HepG2 (cell line): ENCODE results near the gene CNOT2. TPM values are rescaled to one million over a fixed set of nuclear protein-coding genes. Genes with fewer than 3 reads are reported as not detected.
A peak's percentile ranks its signal among the peaks of the same experiment; 100 is the strongest.

Experiments
- ARID2 ChIP-seq: sonication (generic); formaldehyde crosslinking; IDR thresholded peaks from 2 replicates; pipeline ENCODE4 v1.8.1; 2022; ENCODE audit warnings: mild to moderate bottlenecking, missing genetic modification reagents, borderline replicate concordance
- CBFB ChIP-seq: sonication (generic); formaldehyde crosslinking; IDR thresholded peaks from 2 replicates; pipeline ENCODE4 v1.4.0; 2020; ENCODE audit warnings: missing genetic modification reagents
- CEBPB ChIP-seq: IDR thresholded peaks from 2 replicates; pipeline ENCODE4 v1.6.1; 2011; ENCODE audit warnings: low read depth, low read length, improper control_type of control experiment, borderline replicate concordance
- CREBL2 ChIP-seq: sonication (generic); formaldehyde crosslinking; IDR thresholded peaks from 2 replicates; pipeline ENCODE4 v1.8.1; 2023; ENCODE audit warnings: missing genetic modification reagents, mild to moderate bottlenecking, borderline replicate concordance
- KLF11 ChIP-seq: IDR thresholded peaks from 2 replicates; pipeline ENCODE4 v1.6.1; 2016; ENCODE audit warnings: missing compliant biosample characterization
- MAFF ChIP-seq: IDR thresholded peaks from 2 replicates; pipeline ENCODE4 v1.6.1; 2011; ENCODE audit warnings: low read depth, low read length, improper control_type of control experiment
- MEF2D ChIP-seq: sonication (generic); formaldehyde crosslinking; IDR thresholded peaks from 2 replicates; pipeline ENCODE4 v1.5.1; 2020; ENCODE audit warnings: mild to moderate bottlenecking, missing genetic modification reagents
- MEIS1 ChIP-seq: sonication (generic); formaldehyde crosslinking; IDR thresholded peaks from 2 replicates; pipeline ENCODE4 v1.9.0; 2021; ENCODE audit warnings: mild to moderate bottlenecking, missing genetic modification reagents, moderate library complexity, borderline replicate concordance
- MEIS2 ChIP-seq: sonication (generic); formaldehyde crosslinking; IDR thresholded peaks from 2 replicates; pipeline ENCODE4 v1.9.0; 2021; ENCODE audit warnings: mild to moderate bottlenecking, missing genetic modification reagents
- NR2F1 ChIP-seq, 2 experiments: fragments of 450-650 bp in 1 of 2; formaldehyde crosslinking in 1 of 2; IDR thresholded peaks; 2 replicates each; pipeline versions ENCODE4 v1.5.0 to v1.6.1; 2016 to 2020; ENCODE audit warnings: mild to moderate bottlenecking in 1 of 2, missing compliant biosample characterization in 1 of 2, missing genetic modification reagents in 1 of 2, moderate library complexity in 1 of 2
- REL ChIP-seq: sonication (generic); formaldehyde crosslinking; conservative IDR thresholded peaks from 2 replicates; pipeline ENCODE4 v1.8.0; 2022; ENCODE audit warnings: mild to moderate bottlenecking, missing genetic modification reagents, moderate library complexity
- SIN3B ChIP-seq: fragments of 150-350 bp; IDR thresholded peaks from 2 replicates; pipeline ENCODE4 v1.6.1; 2014; ENCODE audit warnings: low read length
- SNAPC5 ChIP-seq: sonication (generic); formaldehyde crosslinking; IDR thresholded peaks from 2 replicates; pipeline ENCODE4 v1.8.1; 2023; ENCODE audit warnings: mild to moderate bottlenecking, missing genetic modification reagents, borderline replicate concordance
- SP4 ChIP-seq: sonication (generic); formaldehyde crosslinking; IDR thresholded peaks from 2 replicates; pipeline ENCODE4 v1.8.1; 2023; ENCODE audit warnings: mild to moderate bottlenecking, missing genetic modification reagents
- STAT5B ChIP-seq: sonication (generic); formaldehyde crosslinking; IDR thresholded peaks from 2 replicates; pipeline ENCODE4 v1.4.0; 2020; ENCODE audit warnings: missing genetic modification reagents
- WIZ ChIP-seq: sonication (generic); formaldehyde crosslinking; IDR thresholded peaks from 2 replicates; pipeline ENCODE4 v1.5.1; 2020; ENCODE audit warnings: mild to moderate bottlenecking, missing genetic modification reagents
- ZFP62 ChIP-seq: sonication (generic); formaldehyde crosslinking; IDR thresholded peaks from 2 replicates; pipeline ENCODE4 v1.4.0; 2020; ENCODE audit warnings: missing genetic modification reagents
- ZNF142 ChIP-seq: sonication (generic); formaldehyde crosslinking; IDR thresholded peaks from 2 replicates; pipeline ENCODE4 v1.4.0; 2020; ENCODE audit warnings: missing genetic modification reagents
- ZNF224 ChIP-seq: sonication (generic); formaldehyde crosslinking; IDR thresholded peaks from 2 replicates; pipeline ENCODE4 v1.5.0; 2020; ENCODE audit warnings: mild to moderate bottlenecking, missing genetic modification reagents
- ZNF598 ChIP-seq: sonication (generic); formaldehyde crosslinking; IDR thresholded peaks from 2 replicates; pipeline ENCODE4 v1.5.1; 2020; ENCODE audit warnings: mild to moderate bottlenecking, missing genetic modification reagents, borderline replicate concordance
- ZNF83 ChIP-seq: sonication (generic); formaldehyde crosslinking; IDR thresholded peaks from 2 replicates; pipeline ENCODE4 v1.4.0; 2020; ENCODE audit warnings: missing genetic modification reagents, mild to moderate bottlenecking, borderline replicate concordance
- polyA plus RNA-seq, 8 experiments: library from polyadenylated mRNA; depleted of rRNA in 3 of 8; stranded (reverse) in 7 of 8; unstranded in 1 of 8; fragments of >200 nt; fragmentation: Illumina TruSeq in 4 of 8; extraction: Trizol in 4 of 8; gene quantifications; 2 replicates each; pipeline versions ENCODE4 v1.2.1 to v1.2.3, GENCODE V29; 2011 to 2016; ENCODE audit warnings: low read depth in 4 of 8, missing spikeins in 1 of 8, mixed read lengths in 1 of 8; ENCODE audit not compliant: insufficient read depth in 1 of 8
- total RNA-seq, 5 experiments: library from RNA; depleted of rRNA; stranded (reverse); fragments of >200 nt; fragmentation: Illumina TruSeq; extraction: Trizol; gene quantifications; 2 replicates each; pipeline ENCODE4 v1.2.3, GENCODE V29; 2016; ENCODE audit warnings: low read depth in 1 of 5

Gene CNOT2
- total and polyA plus RNA-seq, 2 of the 13 experiments (the other 11 are each of a cell fraction or from before 2014, with no cell fraction given), result 54.5 to 76.6 TPM

GRCh38 chr12:70242695-70243509, at the start of gene CNOT2 (continued):
- TF ChIP-seq ARID2, result peak; percentile 92
- no peak for TF ChIP-seq MAFF
- TF ChIP-seq ZNF83 (CRISPR knock-in tag), result peak; percentile 95
- TF ChIP-seq SIN3B, result no peak
- peak; percentile 72; the same call in 1 of the 2 replicates for TF ChIP-seq ZNF598
- TF ChIP-seq ZFP62 (CRISPR knock-in tag), result no peak
- TF ChIP-seq WIZ (CRISPR knock-in tag), result no peak
- TF ChIP-seq REL (CRISPR knock-in tag), result no peak
- no peak for TF ChIP-seq ZNF224 (CRISPR knock-in tag)
- TF ChIP-seq MEIS2 (CRISPR knock-in tag), result no peak
- peak; percentile 54; the same call in 1 of the 2 replicates for TF ChIP-seq CEBPB
- no peak; the same call in 1 of the 2 replicates for TF ChIP-seq CREBL2
- TF ChIP-seq MEF2D (CRISPR knock-in tag), result no peak; the same call in 1 of the 2 replicates
- 0 out of 2 replicates have a peak, but pooled peaks have one; percentile 33 for TF ChIP-seq STAT5B
- no peak for TF ChIP-seq CBFB (CRISPR knock-in tag)
- TF ChIP-seq NR2F1 (CRISPR knock-in tag; IDR thresholded peaks at IDR 0.05), result peak; percentile 96 to 97
- TF ChIP-seq ZNF142, result peak; percentile 12; the same call in 1 of the 2 replicates
- peak; percentile 47 for TF ChIP-seq MEIS1 (CRISPR knock-in tag)
- TF ChIP-seq SP4, result peak; percentile 2
- TF ChIP-seq SNAPC5 (CRISPR knock-in tag), result 0 out of 2 replicates have a peak, but pooled peaks have one; percentile 40
- 0 out of 2 replicates have a peak, but pooled peaks have one; percentile 41 for TF ChIP-seq KLF11 (CRISPR knock-in tag)
